GM23338 (cell line): ENCODE results near the gene PTPRC. TPM values are rescaled to one million over a fixed set of nuclear protein-coding genes. Genes with fewer than 3 reads are reported as not detected.

Experiments used
- ATAC-seq: fragments of 200-7000 bp; cut with Tn5 transposase; 3 replicates; pipeline ENCODE4 v1.9.1; 2020
- DNase-seq: peaks from one replicate; pipeline ENCODE4 v3.0.0-alpha.2; 2015; ENCODE audit warnings: low spot score
- H2AFZ ChIP-seq: fragments of 200-600 bp; sonication (generic); 2 replicates; pipeline ENCODE4 v1.8.0; 2016; ENCODE audit warnings: antibody characterized with exemption, mild to moderate bottlenecking, moderate library complexity
- H3F3A ChIP-seq: fragments of 200-600 bp; sonication (generic); replicated peaks from 2 replicates; pipeline ENCODE4 v1.8.0; 2017; ENCODE audit warnings: antibody characterized with exemption, mixed run types, low read depth
- H3K27ac ChIP-seq: fragments of 200-600 bp; sonication (generic); 2 replicates; pipeline ENCODE4 v1.6.1; 2016; ENCODE audit warnings: low read depth
- H3K27me3 ChIP-seq: fragments of 200-600 bp; sonication (generic); 2 replicates; pipeline ENCODE4 v1.8.0; 2016; ENCODE audit warnings: mild to moderate bottlenecking, mixed run types, moderate library complexity; ENCODE audit not compliant: insufficient read depth
- H3K36me3 ChIP-seq: fragments of 200-600 bp; sonication (generic); 2 replicates; pipeline ENCODE4 v1.8.0; 2016; ENCODE audit warnings: mild to moderate bottlenecking; ENCODE audit not compliant: insufficient read depth
- H3K4me1 ChIP-seq: fragments of 200-600 bp; sonication (generic); 2 replicates; pipeline ENCODE4 v1.8.0; 2016; ENCODE audit warnings: mild to moderate bottlenecking, moderate library complexity; ENCODE audit not compliant: insufficient read depth
- H3K4me2 ChIP-seq: fragments of 200-600 bp; sonication (generic); 2 replicates; pipeline ENCODE4 v1.7.1; 2017; ENCODE audit warnings: mixed run types
- H3K4me3 ChIP-seq: fragments of 200-600 bp; sonication (generic); 2 replicates; pipeline ENCODE4 v1.6.1; 2016; ENCODE audit warnings: mixed run types
- H3K79me2 ChIP-seq: fragments of 200-600 bp; sonication (generic); replicated peaks from 2 replicates; pipeline ENCODE4 v1.8.0; 2017; ENCODE audit warnings: mild to moderate bottlenecking; ENCODE audit not compliant: insufficient read depth
- H3K9me2 ChIP-seq: fragments of 200-600 bp; sonication (generic); 2 replicates; pipeline ENCODE4 v1.8.0; 2017; ENCODE audit not compliant: insufficient read depth
- H4K20me1 ChIP-seq: fragments of 200-600 bp; sonication (generic); replicated peaks from 2 replicates; pipeline ENCODE4 v1.8.0; 2017; ENCODE audit warnings: mild to moderate bottlenecking; ENCODE audit not compliant: insufficient read depth
- H3K27ac Mint-ChIP-seq: 2 replicates; pipeline ENCODE4 v1.8.0; 2020; ENCODE audit warnings: inconsistent platforms, mild to moderate bottlenecking, moderate library complexity, mixed read lengths
- H3K27me3 Mint-ChIP-seq: 3 replicates; pipeline ENCODE4 v1.8.0; 2022; ENCODE audit warnings: low read depth, mild to moderate bottlenecking, moderate library complexity, mixed read lengths, inconsistent platforms; ENCODE audit not compliant: insufficient read depth, poor library complexity
- H3K36me3 Mint-ChIP-seq: 3 replicates; pipeline ENCODE4 v1.8.0; 2021; ENCODE audit warnings: low read depth, mild to moderate bottlenecking, inconsistent platforms, moderate library complexity, mixed read lengths
- H3K4me1 Mint-ChIP-seq: 3 replicates; pipeline ENCODE4 v1.8.0; 2020; ENCODE audit warnings: mild to moderate bottlenecking, inconsistent platforms, mixed read lengths
- H3K4me3 Mint-ChIP-seq: 3 replicates; pipeline ENCODE4 v1.8.0; 2021; ENCODE audit warnings: moderate library complexity, mild to moderate bottlenecking, inconsistent platforms, mixed read lengths
- H3K9me3 Mint-ChIP-seq: 3 replicates; pipeline ENCODE4 v1.8.0; 2020; ENCODE audit warnings: moderate library complexity, mild to moderate bottlenecking, inconsistent platforms, mixed read lengths
- CREB1 ChIP-seq: fragments of 250-450 bp; sonication (Bioruptor Pico); IDR thresholded peaks from 2 replicates; pipeline ENCODE4 v1.5.0; 2020; ENCODE audit warnings: low read depth, mild to moderate bottlenecking, moderate library complexity
- NANOG ChIP-seq: IDR thresholded peaks from 2 replicates; pipeline ENCODE4 v1.6.1; 2016; ENCODE audit warnings: antibody characterized with exemption, borderline replicate concordance
- POLR2AphosphoS5 ChIP-seq: IDR thresholded peaks from 2 replicates; pipeline ENCODE4 v1.6.1; 2016; ENCODE audit warnings: antibody characterized with exemption, low read depth
- REST ChIP-seq: IDR thresholded peaks from one replicate; pipeline ENCODE4 v1.6.1; 2018; ENCODE audit warnings: antibody characterized with exemption; ENCODE audit not compliant: unreplicated experiment
- STAT1 ChIP-seq: IDR thresholded peaks from one replicate; pipeline ENCODE4 v1.6.1; 2016; ENCODE audit warnings: antibody characterized with exemption; ENCODE audit not compliant: unreplicated experiment
- ZNF331 ChIP-seq: fragments of 250-450 bp; sonication (Bioruptor Pico); IDR thresholded peaks from 2 replicates; pipeline ENCODE4 v1.5.0; 2020; ENCODE audit warnings: low read depth, mild to moderate bottlenecking, moderate library complexity
- ZNF462 ChIP-seq: fragments of 250-450 bp; sonication (Bioruptor Pico); IDR thresholded peaks from 2 replicates; pipeline ENCODE4 v1.5.0; 2020; ENCODE audit warnings: mild to moderate bottlenecking, moderate library complexity
- polyA plus RNA-seq: library from polyadenylated mRNA; unstranded; fragments of >200 nt; fragmentation: Nextera tagmentation; extraction: Ambion mirVana; gene quantifications from 2 replicates; pipeline ENCODE4 v1.2.1, GENCODE V29; 2016
- total RNA-seq: library from RNA; depleted of rRNA; stranded (reverse); fragments of >200 nt; shearing (Covaris generic); gene quantifications from 2 replicates; pipeline ENCODE4 v1.2.3, GENCODE V29; 2014

PTPRC gene
- total and polyA plus RNA-seq, 2 experiments from 2014 or later, result 0.10 to 0.52 TPM

GRCh38 chr1:198662821-198663220, 24.0 kb downstream of the PTPRC start:
- DNase-seq (no peak), ATAC-seq (no peak)
- Histone ChIP-seq H3K4me3 (no peak overlapping the region), H4K20me1 (no peaks in the 10 kb centered on the region), H2AFZ (no peak overlapping the region), H3F3A (no peaks in the 10 kb centered on the region), H3K9me2 (no peaks in the 10 kb centered on the region), H3K4me2 (no peak overlapping the region), H3K79me2 (no peaks in the 10 kb centered on the region), H3K36me3 (no peaks in the 10 kb centered on the region), H3K27ac (no peak overlapping the region; the same call in 1 of the 2 replicates), H3K27me3 (no peaks in the 10 kb centered on the region), H3K4me1 (peaks cover 13% of the 10 kb centered on the region; the same call in 1 of the 2 replicates)
- H3K27me3 Mint-ChIP-seq, result peaks cover 2% of the 10 kb centered on the region
- peaks cover under 1% of the 10 kb centered on the region; the same call in 1 of the 3 replicates for H3K4me1 Mint-ChIP-seq
- no peak for TF ChIP-seq POLR2AphosphoS5
- no peak for TF ChIP-seq CREB1 (CRISPR knock-in tag)
- TF ChIP-seq STAT1, result no peak
- no peak for TF ChIP-seq ZNF462 (CRISPR knock-in tag)
- no peak for TF ChIP-seq ZNF331 (CRISPR knock-in tag)
- no peak for TF ChIP-seq REST
- TF ChIP-seq NANOG, result no peak
- no peak overlapping the region for H3K27ac Mint-ChIP-seq
- no peak overlapping the region for H3K4me3 Mint-ChIP-seq
- H3K36me3 Mint-ChIP-seq, result no peaks in the 10 kb centered on the region
- no peaks in the 10 kb centered on the region for H3K9me3 Mint-ChIP-seq
